Endothelial cell of umbilical vein (primary cell): ENCODE data around the gene KAZN. TPM values are rescaled to one million over a fixed set of nuclear protein-coding genes. Genes with fewer than 3 reads are reported as not detected.

Experiments
- BruUV-seq: library from RNA; stranded (reverse); fragments of 400-500 nt; replicated peaks from 2 replicates; lab custom pipeline; 2021; lab: Mats Ljungman, UMichigan
- CTCF ChIA-PET: fragments of 300-600, 350-600 bp; sonication (Branson Sonifier 250); formaldehyde crosslinking; loops from one replicate; lab custom pipeline; 2021; ENCODE audit warnings: antibody characterized with exemption, inconsistent platforms; lab: Charles Lee
- POLR2A ChIA-PET: fragments of 300-600, 350-600 bp; sonication (Branson Sonifier 250); formaldehyde crosslinking; loops from one replicate; lab custom pipeline; 2021; ENCODE audit warnings: antibody characterized with exemption, inconsistent platforms; lab: Charles Lee
- DNase-seq: peaks from one replicate; pipeline ENCODE4 v3.0.0-alpha.2; 2011; ENCODE audit warnings: low read depth, low spot score
- FAIRE-seq: peaks from 2 replicates; lab custom pipeline; 2011; peaks lifted over from hg19 to GRCh38; lab: Jason Lieb, UNC
- H2AFZ ChIP-seq: 2 replicates; pipeline ENCODE4 v1.6.0; 2012; ENCODE audit warnings: low read depth, low read length, control low read depth, inconsistent platforms
- H3K27ac ChIP-seq: 2 replicates; pipeline ENCODE4 v1.5.1; 2011; ENCODE audit warnings: low read depth, mild to moderate bottlenecking, control low read depth, low read length, moderate library complexity; ENCODE audit not compliant: insufficient read depth
- H3K27me3 ChIP-seq, 2 experiments: 2 replicates each; pipeline versions ENCODE4 v1.6.0 to v1.6.1; 2011; ENCODE audit warnings: low read length in 2 of 2, mixed read lengths in 1 of 2; ENCODE audit not compliant: control insufficient read depth in 2 of 2, insufficient read depth in 2 of 2
- H3K36me3 ChIP-seq, 2 experiments: 2 replicates in 1 of 2; 3 replicates in 1 of 2; pipeline ENCODE4 v1.5.1; 2011; ENCODE audit warnings: low read length in 2 of 2, mild to moderate bottlenecking in 1 of 2, moderate library complexity in 1 of 2; ENCODE audit not compliant: control insufficient read depth in 2 of 2, insufficient read depth in 2 of 2; ENCODE audit errors: extremely low read depth in 1 of 2
- H3K4me1 ChIP-seq: 3 replicates; pipeline ENCODE4 v1.5.1; 2011; ENCODE audit warnings: mild to moderate bottlenecking, low read length; ENCODE audit not compliant: control insufficient read depth, insufficient read depth; ENCODE audit errors: extremely low read depth
- H3K4me2 ChIP-seq: 2 replicates; pipeline ENCODE4 v1.6.1; 2011; ENCODE audit warnings: low read length, control low read depth, mixed read lengths; ENCODE audit not compliant: insufficient read depth
- H3K4me3 ChIP-seq, 3 experiments: fragments of 200-600 bp in 1 of 3; sonication (generic), shearing (Covaris generic) in 1 of 3; replicated peaks in 1 of 3; 2 replicates each; pipeline ENCODE4 v1.5.1; 2011 to 2016; ENCODE audit warnings: control low read depth in 3 of 3, low read length in 3 of 3, mild to moderate bottlenecking in 2 of 3, inconsistent platforms in 1 of 3, low read depth in 1 of 3, moderate library complexity in 1 of 3; ENCODE audit not compliant: insufficient read depth in 1 of 3
- H3K79me2 ChIP-seq: 2 replicates; pipeline ENCODE4 v1.6.0; 2012; ENCODE audit warnings: low read length, inconsistent platforms; ENCODE audit not compliant: control insufficient read depth, insufficient read depth
- H3K9ac ChIP-seq: replicated peaks from 2 replicates; pipeline ENCODE3; 2011; ENCODE audit warnings: low read length, control low read depth; ENCODE audit not compliant: insufficient read depth; ENCODE audit errors: extremely low read depth
- H3K9me1 ChIP-seq: replicated peaks from 3 replicates; pipeline ENCODE4 v1.6.0; 2011; ENCODE audit warnings: mild to moderate bottlenecking, low read length; ENCODE audit not compliant: control insufficient read depth, insufficient read depth; ENCODE audit errors: extremely low read depth
- H3K9me3 ChIP-seq: replicated peaks from 2 replicates; pipeline ENCODE4 v1.5.1; 2012; ENCODE audit warnings: low read length, inconsistent platforms; ENCODE audit not compliant: control insufficient read depth, insufficient read depth
- H4K20me1 ChIP-seq: replicated peaks from 2 replicates; pipeline ENCODE3; 2011; ENCODE audit warnings: mild to moderate bottlenecking, low read length; ENCODE audit not compliant: control insufficient read depth, insufficient read depth; ENCODE audit errors: extremely low read depth
- CTCF ChIP-seq, 2 donors: IDR thresholded peaks; 1 replicate in 1 of 2; 2 replicates in 1 of 2; pipeline ENCODE4 v1.5.1; 2011; ENCODE audit warnings: low read length in 2 of 2, mild to moderate bottlenecking in 2 of 2, moderate library complexity in 2 of 2, control low read depth in 1 of 2, inconsistent platforms in 1 of 2, low read depth in 1 of 2; ENCODE audit not compliant: insufficient read depth in 1 of 2; ENCODE audit errors: extremely low read depth in 1 of 2
- EZH2 ChIP-seq: IDR thresholded peaks from 2 replicates; pipeline ENCODE4 v1.6.1; 2012; ENCODE audit warnings: borderline replicate concordance, low read depth, mild to moderate bottlenecking, moderate library complexity, low read length, inconsistent platforms; ENCODE audit not compliant: severe bottlenecking
- FOS ChIP-seq: IDR thresholded peaks from 2 replicates; pipeline ENCODE4 v1.6.1; 2011; ENCODE audit warnings: mild to moderate bottlenecking, low read length, moderate library complexity, borderline replicate concordance; ENCODE audit not compliant: insufficient read depth
- GATA2 ChIP-seq: IDR thresholded peaks from 2 replicates; pipeline ENCODE4 v1.7.0; 2011; ENCODE audit warnings: low read depth, mild to moderate bottlenecking, moderate library complexity, mixed read lengths, low read length; ENCODE audit not compliant: insufficient read length, insufficient read depth
- JUN ChIP-seq: IDR thresholded peaks from 2 replicates; pipeline ENCODE4 v1.6.1; 2011; ENCODE audit warnings: borderline replicate concordance, low read depth; ENCODE audit not compliant: insufficient read length, insufficient read depth
- MAX ChIP-seq: IDR thresholded peaks from 2 replicates; pipeline ENCODE4 v1.6.1; 2011; ENCODE audit not compliant: insufficient read depth, insufficient read length
- MYC ChIP-seq: IDR thresholded peaks from one replicate; pipeline ENCODE4 v1.6.1; 2011; ENCODE audit warnings: mild to moderate bottlenecking, low read depth, low read length
- POLR2A ChIP-seq: IDR thresholded peaks from 2 replicates; pipeline ENCODE4 v1.6.1; 2012; ENCODE audit warnings: low read depth, mild to moderate bottlenecking, control low read depth, low read length
- POLR2AphosphoS5 ChIP-seq: IDR thresholded peaks from 2 replicates; pipeline ENCODE4 v1.6.1; 2012; ENCODE audit warnings: low read depth, mild to moderate bottlenecking, control low read depth, low read length, moderate library complexity; ENCODE audit not compliant: insufficient read depth
- dilution Hi-C: fragments of 300-500 bp; cut with MboI; formaldehyde crosslinking; loops from one replicate; pipeline ENCODE4 v1.15.0; 2019; ENCODE audit warnings: low sequenced_read_pairs; ENCODE audit not compliant: extremely low pct_ligation_motif_present
- intact Hi-C: fragments of 100-400 bp; cut with micrococcal nuclease; formaldehyde crosslinking; loops from one replicate; pipeline ENCODE4 v1.10.0; 2022
- polyA plus RNA-seq, 4 experiments: library from polyadenylated mRNA; depleted of rRNA in 3 of 4; stranded (reverse) in 3 of 4; unstranded in 1 of 4; fragments of >200 nt; gene quantifications; 2 replicates each; pipeline versions ENCODE4 v1.2.1 to v1.2.3, GENCODE V29; 2011 to 2012; ENCODE audit warnings: missing spikeins in 1 of 4
- total RNA-seq: library from RNA; stranded (reverse); gene quantifications from 2 replicates; pipeline ENCODE4 v1.2.3, GENCODE V29; 2021

The KAZN gene
- total and polyA plus RNA-seq, 2 donors (not counting 3 experiments of a cell fraction or from before 2014, with no cell fraction given) = 1.6 to 5.8 TPM

DNA sequence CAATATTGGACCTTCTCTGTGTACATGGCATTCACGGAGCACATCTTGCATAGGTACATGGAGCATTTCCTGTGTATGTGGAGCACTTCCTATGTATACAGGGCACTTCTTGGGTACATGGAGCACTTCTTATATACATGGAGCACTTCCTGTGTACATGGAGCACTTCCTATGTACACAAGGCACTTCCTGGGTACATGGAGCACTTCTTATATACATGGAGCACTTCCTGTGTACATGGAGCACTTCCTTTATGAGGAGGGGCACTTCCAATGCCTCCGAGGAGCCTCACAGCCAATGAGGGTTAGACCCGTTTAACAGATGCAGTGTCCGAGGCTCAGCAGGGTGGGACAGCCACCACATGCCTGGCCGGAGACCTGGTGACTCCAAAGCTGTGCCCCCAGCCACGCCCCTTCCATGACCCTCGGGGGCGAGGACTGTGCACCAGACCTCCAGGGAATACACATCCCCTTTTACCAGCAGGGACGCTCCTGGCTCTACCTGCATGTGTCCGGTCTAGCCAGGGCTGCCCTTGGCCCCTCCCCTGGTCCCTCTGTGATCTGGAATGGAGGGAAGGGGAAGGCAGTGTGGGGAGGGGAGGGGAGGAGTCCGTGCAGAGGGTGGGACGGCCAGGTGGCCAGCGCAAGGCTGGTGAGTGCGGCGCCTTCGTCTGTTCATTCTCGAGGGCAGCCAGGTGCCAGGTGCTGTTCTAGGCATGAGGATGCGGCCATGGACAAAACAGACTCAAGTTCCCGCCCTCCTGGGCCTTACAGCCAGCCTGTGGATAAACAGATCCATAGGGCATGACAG, 360.0 kb downstream of the KAZN start:
- POLR2A ChIA-PET = no interaction called here
- Histone ChIP-seq H2AFZ (no peak overlapping the region), H3K27me3 (no peaks in the 10 kb centered on the region), H3K9me3 (no peaks in the 10 kb centered on the region), H3K4me3 (no peak overlapping the region), H3K36me3 (no peaks in the 10 kb centered on the region), H3K9ac (no peak overlapping the region), H3K79me2 (no peaks in the 10 kb centered on the region), H3K27ac (no peak overlapping the region), H4K20me1 (no peaks in the 10 kb centered on the region), H3K9me1 (no peaks in the 10 kb centered on the region), H3K4me2 (no peak overlapping the region), H3K4me1 (no peaks in the 10 kb centered on the region)
- no peak for TF ChIP-seq MYC
- FAIRE-seq (no peak), DNase-seq (no peak)
- CTCF ChIA-PET = no interaction called here
- BruUV-seq = no TSS peak
- dilution Hi-C loops (no loop called here), intact Hi-C loops (no loop called here)

DNA sequence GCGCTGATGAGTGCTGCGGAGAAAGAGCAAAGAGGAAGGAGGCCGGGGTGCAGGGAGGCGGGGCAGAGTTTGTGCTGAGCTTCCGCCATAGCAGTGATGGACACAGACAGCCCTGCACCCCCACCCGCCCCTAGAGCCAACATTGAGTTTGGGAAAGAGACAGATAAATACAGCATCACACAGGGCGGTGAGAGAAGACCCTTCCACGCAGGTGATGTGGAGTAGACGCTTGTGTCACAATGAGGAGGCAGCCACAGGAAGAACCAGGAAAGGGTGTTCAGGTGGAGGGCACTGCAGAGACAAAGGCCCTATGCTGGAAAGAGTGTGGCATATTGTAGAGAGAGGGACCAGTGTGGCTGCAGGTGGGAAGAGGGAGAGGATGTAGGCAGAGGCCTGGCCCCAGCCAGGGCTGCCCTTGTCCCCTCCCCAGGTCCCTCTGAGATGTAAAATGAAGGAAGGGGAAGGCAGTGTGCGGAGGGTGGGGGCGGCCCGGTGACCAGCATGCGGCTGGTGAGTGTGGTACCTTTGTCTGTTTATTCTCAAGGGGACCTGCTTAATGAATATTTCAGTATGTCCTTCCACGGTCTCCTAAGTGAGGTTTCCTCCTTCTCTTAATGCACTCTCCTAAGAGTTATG, 360.7 kb downstream of the KAZN start:
- POLR2A ChIA-PET = no interaction called here
- no TSS peak for BruUV-seq
- dilution Hi-C loops = no loop called here

More for the DNA sequence above, 360.7 kb downstream of the KAZN start:
- DNase-seq (no peak), FAIRE-seq (no peak)
- CTCF ChIA-PET = no interaction called here
- no peak overlapping the region for H3K4me3 ChIP-seq
- H3K36me3 ChIP-seq = no peaks in the 10 kb centered on the region
- no peaks in the 10 kb centered on the region for H3K4me1 ChIP-seq
- H3K4me2 ChIP-seq = no peak overlapping the region
- no peaks in the 10 kb centered on the region for H3K27me3 ChIP-seq
- intact Hi-C loops = no loop called here
- no peaks in the 10 kb centered on the region for H3K9me3 ChIP-seq
- H4K20me1 ChIP-seq = no peaks in the 10 kb centered on the region
- H3K9me1 ChIP-seq = no peaks in the 10 kb centered on the region
- no peak overlapping the region for H2AFZ ChIP-seq
- H3K9ac ChIP-seq = no peak overlapping the region
- no peak overlapping the region for H3K27ac ChIP-seq
- TF ChIP-seq GATA2 (no peak), POLR2AphosphoS5 (no peak), JUN (no peak), FOS (no peak), CTCF (IDR thresholded peaks at IDR 0.05; ENCODE audit: extremely low read depth in 1 of 2, insufficient read depth in 1 of 2, low read depth in 1 of 2, low read length in 2 of 2) (no peak), POLR2A (no peak), MAX (no peak), MYC (no peak), EZH2 (no peak)
- H3K79me2 ChIP-seq = no peaks in the 10 kb centered on the region
